GM21786 (cell line): ENCODE measurements around the gene ARID1B.
A peak's percentile ranks its signal among the peaks of the same experiment; 100 is the strongest.

Source experiments
- ATAC-seq: cut with Tn5 transposase; IDR thresholded peaks from one replicate; pipeline ENCODE4 v1.9.1; 2021; ENCODE audit not compliant: unreplicated experiment

ARID1B gene

DNA sequence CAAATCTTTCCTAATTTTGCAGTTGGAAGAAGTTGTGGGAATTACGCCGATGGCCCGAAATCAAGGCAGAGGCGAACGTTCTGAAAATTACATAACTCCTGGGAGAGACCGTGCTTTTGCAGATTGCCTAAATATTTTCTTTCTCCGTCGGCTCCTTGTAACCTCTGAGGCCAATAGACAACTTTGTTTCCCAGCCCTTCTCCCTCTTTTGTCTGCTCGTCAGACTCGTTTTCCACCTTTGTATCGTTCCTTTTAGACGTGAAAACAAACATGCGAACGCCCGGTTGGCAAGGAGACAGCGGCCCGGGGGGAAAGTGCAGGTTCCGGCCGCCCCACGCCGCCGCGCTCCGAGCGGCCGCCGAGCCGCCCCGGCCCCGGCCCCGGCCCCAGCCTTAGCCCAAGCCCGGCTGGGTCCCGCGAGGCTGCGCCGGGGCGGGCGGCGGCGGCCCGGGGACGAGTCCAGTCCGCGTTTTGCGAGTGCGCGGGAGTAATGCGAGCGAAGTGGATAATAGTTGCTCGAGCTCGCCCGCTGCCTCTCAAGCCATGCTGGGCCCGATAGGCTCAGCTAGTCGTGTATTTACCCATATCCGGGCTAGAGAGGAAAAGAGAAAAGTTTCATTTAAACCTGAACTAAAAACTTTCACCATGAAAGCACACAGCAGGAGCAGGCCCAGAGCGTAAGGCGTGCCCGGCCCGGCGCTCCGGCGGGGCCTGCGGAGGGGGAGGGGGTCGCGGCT lies at the start of gene ARID1B:
Gene ARID1B (plus strand): TSS at position 539 of the 737 bp plus-strand sequence. CDS start 303 bp downstream, outside the sequence.
- peak; percentile 24 for ATAC-seq

DNA sequence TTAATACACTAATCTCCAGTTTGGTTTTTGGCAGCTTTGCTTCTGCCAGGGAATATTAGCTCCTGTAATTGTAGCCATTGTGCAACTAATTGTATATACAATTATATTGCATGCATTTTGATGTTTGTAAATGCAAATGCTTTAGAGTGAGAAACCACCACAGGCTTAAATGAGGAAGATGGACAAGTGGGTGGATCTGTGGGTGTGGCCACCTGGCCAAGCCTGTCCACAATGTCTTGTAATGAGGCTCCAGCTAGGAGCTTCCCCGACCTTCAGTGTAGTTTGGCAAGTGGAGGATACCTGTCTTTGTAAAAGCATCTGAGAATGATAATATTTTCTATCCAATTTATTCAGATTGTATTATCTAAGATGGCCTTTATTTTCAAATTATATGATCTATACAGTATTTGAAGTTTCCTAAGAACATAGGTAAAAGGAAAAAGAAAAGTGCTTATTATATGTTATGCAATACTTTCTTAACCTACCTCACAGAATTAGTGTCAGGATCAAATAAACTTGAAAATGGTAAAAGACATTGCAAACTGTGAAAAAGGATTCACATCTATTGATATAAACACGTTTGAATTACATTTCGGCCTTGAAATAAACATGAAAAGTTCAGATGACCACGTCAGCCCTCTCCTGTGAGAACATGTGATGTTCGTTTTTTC lies 49.3 kb upstream of the ARID1B start:
- no peak for ATAC-seq

- ATAC-seq = no peak
These were observed 47.9 kb upstream of the ARID1B start for GRCh38 chr6:156729248-156729647.

GRCh38 chr6:156731396-156731795 lies 45.8 kb upstream of the ARID1B start:
- ATAC-seq = no peak

DNA sequence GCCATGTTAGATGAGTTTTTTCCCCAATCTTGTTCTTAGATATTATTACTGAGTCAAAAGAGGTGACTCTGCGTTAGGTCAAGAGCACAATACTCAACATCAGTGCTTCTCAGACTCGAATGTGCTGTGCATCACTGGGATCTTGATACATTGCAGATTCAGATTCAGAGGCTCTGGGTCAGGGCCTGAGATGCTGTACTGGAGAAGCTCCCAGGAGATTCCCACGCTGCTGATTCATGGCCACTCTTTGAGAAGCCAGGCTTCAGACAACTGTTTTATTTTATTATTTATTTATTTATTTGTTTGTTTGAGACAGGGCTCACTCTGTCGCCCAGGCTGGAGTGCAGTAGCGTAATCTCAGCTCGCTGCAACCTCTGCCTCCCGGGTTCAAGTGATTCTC lies 41.4 kb upstream of the ARID1B start:
- ATAC-seq = no peak

DNA sequence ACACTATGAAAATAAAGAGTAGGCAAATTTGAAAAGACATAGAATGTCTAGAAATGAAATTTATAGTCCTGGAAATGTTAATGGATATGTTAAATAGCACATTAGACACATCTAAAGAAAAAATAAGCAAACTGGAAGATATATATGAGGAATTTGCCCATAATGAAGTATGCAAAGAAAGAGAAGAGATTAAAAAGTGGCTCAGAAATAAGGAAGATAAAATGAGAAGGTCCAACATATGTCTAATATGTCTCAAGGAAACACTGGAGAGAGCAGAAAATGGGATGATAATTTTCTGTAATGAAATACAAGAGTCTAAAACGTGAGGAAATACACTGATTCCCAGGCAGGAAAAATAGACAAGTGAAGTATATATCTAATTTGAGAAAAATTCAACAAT lies 36.6 kb upstream of the ARID1B start:
- ATAC-seq = no peak

DNA sequence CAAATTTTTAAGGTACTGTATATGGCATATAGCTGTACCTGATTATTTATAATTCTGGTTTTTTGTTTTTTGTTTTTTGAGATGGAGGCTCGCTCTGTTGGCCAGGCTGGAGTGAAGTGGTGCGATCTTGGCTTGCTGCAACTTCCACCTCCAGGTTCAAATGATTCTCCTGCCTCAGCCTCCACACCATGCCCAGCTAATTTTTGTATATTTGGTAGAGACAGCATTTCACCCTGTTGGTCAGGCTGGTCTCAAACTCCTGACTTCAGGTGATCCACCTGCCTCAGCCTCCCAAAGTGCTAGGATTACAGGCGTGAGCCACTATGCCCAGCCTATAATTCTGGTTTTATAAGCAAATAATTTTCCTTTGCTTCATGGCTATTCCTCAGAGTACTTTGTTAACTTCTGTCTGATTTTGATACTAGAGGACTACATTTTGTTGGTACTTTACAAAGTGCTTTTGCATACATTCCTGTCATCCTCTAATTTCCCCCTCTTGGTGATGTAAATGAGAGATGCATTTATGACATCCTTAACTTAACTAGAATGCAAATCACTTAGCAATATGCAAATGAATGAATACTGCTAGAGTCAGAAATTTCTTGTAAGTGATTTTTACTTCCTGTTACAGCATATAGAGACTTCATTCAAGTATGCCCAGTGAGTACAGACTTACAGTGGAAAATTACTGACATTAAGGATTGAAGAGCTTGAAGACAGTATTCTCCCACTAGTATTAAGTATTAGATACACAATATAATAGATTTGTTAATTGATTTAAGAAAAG lies 35.7 kb upstream of the ARID1B start:
- ATAC-seq = no peak

- ATAC-seq = no peak
These were observed 29.5 kb upstream of the ARID1B start for GRCh38 chr6:156747715-156748114.

- ATAC-seq = no peak
These were observed 28.7 kb upstream of the ARID1B start for GRCh38 chr6:156748504-156748903.

DNA sequence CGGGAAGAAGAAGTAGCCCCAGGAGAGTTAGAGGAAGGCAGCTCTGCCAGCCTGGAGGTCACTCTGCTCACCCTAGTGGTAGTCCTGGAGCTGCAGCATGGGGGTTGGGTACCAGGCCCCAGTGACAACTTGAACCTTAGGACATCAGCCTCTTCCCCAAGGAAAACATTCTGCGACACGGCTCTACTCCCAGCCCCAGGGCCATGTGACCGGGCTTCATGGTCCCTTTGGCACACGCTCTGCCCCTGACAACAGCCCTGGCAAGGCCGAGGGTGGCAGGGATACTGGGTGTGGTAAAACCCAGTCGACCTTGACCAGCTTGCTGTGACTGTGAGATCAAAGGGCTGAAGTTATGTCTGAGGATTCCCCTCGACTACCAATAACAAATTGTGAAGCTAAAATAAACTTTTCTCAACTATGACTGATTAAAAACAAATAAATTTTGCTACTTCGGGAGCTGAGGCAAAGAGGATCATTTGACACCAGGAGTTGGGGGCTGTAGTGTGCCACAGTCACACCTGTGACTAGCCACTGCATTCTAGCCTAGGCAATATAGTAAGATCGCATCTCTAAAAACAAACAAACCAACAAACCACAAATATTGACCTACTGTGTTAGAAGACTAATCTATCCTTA lies 24.4 kb upstream of the ARID1B start:
- peak; percentile 80 for ATAC-seq

DNA sequence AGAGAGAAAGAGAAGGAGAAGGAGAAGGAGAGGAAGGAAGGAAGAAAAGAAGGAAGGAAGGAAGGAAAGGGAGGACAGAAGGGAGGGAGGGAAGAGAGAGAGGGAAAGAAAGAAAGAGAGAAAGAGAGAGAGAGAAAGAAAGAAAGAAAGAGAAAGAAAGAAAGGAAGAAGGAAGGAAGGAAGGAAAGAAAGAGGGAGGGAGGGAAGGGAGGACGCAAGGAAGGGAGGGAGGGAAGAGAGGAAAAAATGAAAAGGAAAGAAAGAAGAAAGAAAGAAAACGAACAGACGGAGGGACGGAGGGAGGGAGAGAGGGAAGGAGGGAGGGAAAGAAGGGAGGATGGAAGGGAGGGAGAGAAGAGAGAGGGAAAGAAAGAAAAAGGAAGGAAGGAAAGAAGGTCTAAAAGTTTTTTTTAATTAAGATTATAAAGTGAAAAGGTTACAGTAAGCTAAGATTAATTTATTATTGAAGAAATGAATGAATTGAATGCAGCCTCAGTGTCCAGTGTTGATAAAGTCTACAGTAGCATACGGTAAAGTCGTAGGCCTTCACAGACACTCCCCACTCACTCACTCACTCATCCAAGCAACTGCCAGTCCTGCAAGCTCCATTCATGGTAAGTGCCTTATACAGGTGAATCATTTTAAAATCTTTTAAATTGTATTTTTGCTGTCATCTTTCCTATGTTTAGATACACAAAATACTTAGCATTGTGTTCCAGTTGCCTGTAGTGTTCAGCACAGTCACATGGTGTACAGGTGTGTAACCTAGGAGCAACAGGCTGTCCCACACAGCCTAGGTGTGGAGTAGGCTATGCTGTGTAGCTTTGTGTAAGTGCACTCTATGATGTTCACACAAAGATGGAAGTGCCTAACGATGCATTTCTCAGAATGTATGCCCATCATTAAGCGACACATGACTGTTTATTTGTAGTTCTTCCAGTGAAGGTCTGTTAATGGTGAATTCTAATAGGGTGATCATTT lies 20.3 kb upstream of the ARID1B start:
- no peak for ATAC-seq

DNA sequence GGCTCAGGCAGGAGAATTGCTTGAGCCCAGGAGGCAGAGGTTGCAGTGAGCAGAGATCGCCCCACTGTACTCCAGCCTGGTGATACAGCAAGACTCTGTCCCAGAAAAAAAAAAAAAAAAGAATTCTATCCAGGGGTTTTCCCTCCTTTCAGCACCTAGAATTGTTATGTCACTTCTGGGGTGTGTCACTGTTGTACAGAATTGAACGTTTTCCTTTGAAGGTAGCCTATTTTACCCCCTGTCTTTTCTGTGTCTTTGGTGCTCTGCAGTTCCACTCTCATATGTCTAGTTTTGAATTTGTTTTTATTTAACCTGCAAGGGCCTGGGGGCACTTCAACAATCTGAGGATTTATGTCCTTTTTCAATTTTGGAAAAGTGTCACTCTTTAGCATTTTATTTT lies 19.3 kb upstream of the ARID1B start:
- no peak for ATAC-seq

DNA sequence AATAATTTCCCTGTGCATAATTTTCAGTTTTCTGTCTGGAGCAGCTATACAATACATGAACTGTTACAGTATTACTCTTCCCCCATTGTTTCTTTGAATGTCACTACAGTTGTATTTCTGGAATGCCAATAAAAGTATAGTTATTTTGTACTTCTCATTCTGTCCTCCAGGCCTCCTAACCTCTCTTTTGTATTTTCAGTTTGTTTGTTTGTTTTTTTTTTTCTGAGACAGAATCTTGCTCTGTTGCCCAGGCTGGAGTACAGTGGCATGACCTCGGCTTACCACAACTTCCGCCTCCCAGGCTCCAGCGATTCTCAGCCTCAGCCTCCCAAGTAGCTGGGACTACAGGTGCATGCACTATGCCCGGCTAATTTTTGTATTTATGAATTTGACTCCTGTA lies 16.8 kb upstream of the ARID1B start:
- no peak for ATAC-seq

DNA sequence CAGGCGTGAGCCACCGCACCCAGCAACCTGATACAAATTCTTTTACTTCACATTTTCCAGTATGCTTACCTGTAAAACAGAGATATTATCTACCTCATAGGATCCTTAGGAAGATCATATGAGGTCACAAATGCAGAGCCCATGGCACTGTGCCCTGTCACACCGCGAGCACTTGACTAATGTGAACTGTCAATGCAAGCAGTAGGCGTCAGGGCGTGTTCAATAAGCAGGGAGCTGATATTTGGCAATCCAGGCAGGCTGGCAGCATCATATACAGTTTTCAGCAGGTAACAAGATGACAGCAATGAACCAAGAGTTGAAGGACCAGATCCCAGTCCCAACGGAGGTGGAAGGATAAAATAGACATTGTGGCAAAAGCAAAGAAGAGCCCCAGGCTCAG lies 14.6 kb upstream of the ARID1B start:
- ATAC-seq = no peak

- ATAC-seq = no peak
These were observed 12.1 kb upstream of the ARID1B start for GRCh38 chr6:156765117-156765516.

DNA sequence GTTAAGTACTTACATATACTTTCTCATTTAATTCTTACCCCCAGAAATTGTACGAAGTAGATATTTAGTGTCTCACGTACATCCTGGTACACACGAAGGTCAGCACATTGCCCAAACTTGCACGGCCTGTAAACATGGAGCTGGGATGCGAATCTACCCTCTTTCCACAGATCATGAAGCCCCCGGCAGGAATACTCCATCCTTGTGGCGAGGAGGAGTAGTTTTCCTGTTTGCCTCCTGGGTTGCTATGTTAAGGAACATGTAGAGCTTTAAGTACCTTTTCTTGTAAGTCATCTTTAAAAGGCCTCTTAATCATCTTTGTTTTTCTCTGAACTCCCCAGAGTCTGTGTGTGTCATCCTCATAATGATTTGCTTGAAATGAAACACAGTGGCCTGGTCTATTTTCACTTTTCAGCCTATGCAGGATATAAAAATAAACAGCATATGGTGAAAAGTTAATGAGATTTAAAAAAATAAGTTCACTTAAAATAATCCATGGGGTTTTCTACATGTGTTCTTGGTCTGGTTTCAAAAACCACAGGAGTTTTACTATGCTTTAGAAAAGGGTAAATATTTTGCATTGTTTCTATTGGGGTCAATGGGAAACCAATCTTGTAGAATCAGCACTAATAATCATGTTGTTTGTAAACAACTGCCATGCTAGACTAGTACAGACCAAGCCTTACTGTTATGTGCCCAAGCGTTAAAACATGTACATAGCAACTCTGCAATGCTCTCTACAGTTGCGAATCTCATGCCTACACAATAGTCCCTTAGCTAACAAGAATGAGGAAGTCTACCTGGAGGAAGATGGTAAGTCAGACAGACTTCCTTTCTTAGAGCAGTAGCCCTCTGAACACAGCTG lies 9.3 kb upstream of the ARID1B start:
- peak; percentile 95 for ATAC-seq

GRCh38 chr6:156771047-156771446 lies 6.1 kb upstream of the ARID1B start:
- no peak for ATAC-seq

DNA sequence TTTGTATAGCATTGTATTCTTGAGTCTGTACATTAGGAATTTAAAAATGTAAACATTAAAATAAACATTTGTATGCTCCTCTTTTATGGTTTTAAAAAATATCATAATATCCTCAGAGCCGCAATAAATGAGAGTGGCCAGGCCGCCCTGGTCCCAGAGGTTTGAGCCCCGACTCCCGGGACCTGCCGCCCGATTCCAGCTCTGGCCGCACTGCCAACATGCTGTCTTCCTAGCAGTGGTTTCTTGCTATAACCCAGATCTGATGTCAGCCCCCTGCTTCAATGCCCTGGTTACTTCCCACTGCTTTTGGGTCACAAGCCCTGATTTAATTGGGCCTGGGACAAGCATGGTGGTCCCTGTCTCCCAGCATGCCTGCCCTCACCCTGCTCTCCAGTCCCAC lies 5.4 kb upstream of the ARID1B start:
- ATAC-seq = no peak

GRCh38 chr6:156773476-156773875 lies 3.7 kb upstream of the ARID1B start:
- ATAC-seq = no peak
